Hematopoietic multipotent progenitor cell treated with erythropoietin and hydrocortisone succinate and interleukin-3 and kit ligand, for 4 days (in vitro differentiated cells): ENCODE data around the gene IFNL1.
A peak's percentile ranks its signal among the peaks of the same experiment; 100 is the strongest.
"Not testable (repeated sequence)": the region's sequence is repeated elsewhere in the genome, so short reads cannot be mapped to it uniquely, and the experiment has no call there.

Experiments
- DNase-seq: peaks from one replicate; pipeline ENCODE4 v3.0.0-alpha.2; 2015

Gene IFNL1

GRCh38 chr19:39334444-39334976 lies 38.3 kb downstream of the IFNL1 start:
- DNase-seq: no peak

- DNase-seq: peak; percentile 86
These were observed 39.0 kb downstream of the IFNL1 start for GRCh38 chr19:39335168-39335548.

GRCh38 chr19:39336483-39336882 lies 40.3 kb downstream of the IFNL1 start:
- no peak for DNase-seq

- no peak for DNase-seq
These were observed 43.5 kb downstream of the IFNL1 start for GRCh38 chr19:39339674-39340073.

GRCh38 chr19:39340156-39340555 lies 43.9 kb downstream of the IFNL1 start:
- DNase-seq: not testable (repeated sequence)

- DNase-seq: peak; percentile 61
These were observed 45.0 kb downstream of the IFNL1 start for GRCh38 chr19:39341129-39341718.

- peak; percentile 99 for DNase-seq
These were observed 45.8 kb downstream of the IFNL1 start, which contains the start of gene SAMD4B for GRCh38 chr19:39341719-39342604. TSS of gene SAMD4B (plus strand) at chr19:39342421. CDS start at chr19:39356894, 14,473 bp downstream.

- no peak for DNase-seq
These were observed 46.6 kb downstream of the IFNL1 start for GRCh38 chr19:39342647-39343305.

GRCh38 chr19:39345956-39346355 lies 49.7 kb downstream of the IFNL1 start:
- DNase-seq: peak; percentile 27

GRCh38 chr19:39347332-39348164 lies 51.3 kb downstream of the IFNL1 start:
- DNase-seq: peak; percentile 77
